ENCODE results near the gene SNRNP35. TPM values are rescaled to one million over a fixed set of nuclear protein-coding genes. Genes with fewer than 3 reads are reported as not detected.

The SNRNP35 gene
- total RNA-seq, 1 donor from 2014 or later: 11.5 TPM

GRCh38 chr12:123444092-123445026 lies 13.6 kb upstream of the SNRNP35 start:
- no peak overlapping the region for H3K4me3 ChIP-seq (ENCODE audit: insufficient read depth, low read depth, low read length)
- H3K9me3 ChIP-seq (ENCODE audit: insufficient read depth, low read depth, low read length): no peaks in the 10 kb centered on the region
- no peaks in the 10 kb centered on the region for H3K4me1 ChIP-seq (ENCODE audit: insufficient read depth, low read length)
- no peak overlapping the region for H3K9ac ChIP-seq (ENCODE audit: low read length)
- no peaks in the 10 kb centered on the region for H3K27me3 ChIP-seq (ENCODE audit: insufficient read depth, low read length)
- no peaks in the 10 kb centered on the region for H3K79me2 ChIP-seq (ENCODE audit: insufficient read depth, low read length)
- no peak overlapping the region for H3K4me2 ChIP-seq (ENCODE audit: low read length)
- Mint-ChIP-seq H3K9me3 (ENCODE audit: unreplicated experiment) (peaks cover 3% of the 10 kb centered on the region), H3K4me3 (ENCODE audit: unreplicated experiment) (no peak overlapping the region), H3K27me3 (ENCODE audit: low read depth, unreplicated experiment) (peaks cover 7% of the 10 kb centered on the region), H3K27ac (ENCODE audit: unreplicated experiment) (no peak overlapping the region), H3K36me3 (ENCODE audit: low read depth, unreplicated experiment) (no peaks in the 10 kb centered on the region), H3K4me1 (ENCODE audit: low read depth, unreplicated experiment) (peaks cover 6% of the 10 kb centered on the region)
- no peak overlapping the region for H3K27ac ChIP-seq (ENCODE audit: low read depth, low read length)
- H2AFZ ChIP-seq (ENCODE audit: low read depth, low read length): no peak overlapping the region
- no peaks in the 10 kb centered on the region for H4K20me1 ChIP-seq (ENCODE audit: insufficient read depth, low read length)
- TF ChIP-seq CTCF (IDR thresholded peaks at IDR 0.05; ENCODE audit: insufficient read depth, low read depth, low read length): no peak
- no peak for TF ChIP-seq EZH2 (IDR thresholded peaks at IDR 0.05; ENCODE audit: insufficient read depth, low read length)
- no peaks in the 10 kb centered on the region for H3K36me3 ChIP-seq (ENCODE audit: insufficient read depth, low read length)
- no peak for FAIRE-seq
- peak; percentile 15 for DNase-seq (ENCODE audit: low read depth)

- Histone ChIP-seq H3K4me1 (ENCODE audit: insufficient read depth, low read length) (no peaks in the 10 kb centered on the region), H3K36me3 (ENCODE audit: insufficient read depth, low read length) (no peaks in the 10 kb centered on the region), H4K20me1 (ENCODE audit: insufficient read depth, low read length) (no peaks in the 10 kb centered on the region), H3K4me3 (ENCODE audit: insufficient read depth, low read depth, low read length) (no peak overlapping the region), H3K79me2 (ENCODE audit: insufficient read depth, low read length) (no peaks in the 10 kb centered on the region), H3K27ac (ENCODE audit: low read depth, low read length) (no peak overlapping the region), H3K27me3 (ENCODE audit: insufficient read depth, low read length) (no peaks in the 10 kb centered on the region), H2AFZ (ENCODE audit: low read depth, low read length) (peak overlapping the region; percentile 67), H3K9me3 (ENCODE audit: insufficient read depth, low read depth, low read length) (no peaks in the 10 kb centered on the region), H3K4me2 (ENCODE audit: low read length) (peak overlapping the region; percentile 40), H3K9ac (ENCODE audit: low read length) (no peak overlapping the region)
- H3K4me3 Mint-ChIP-seq (ENCODE audit: unreplicated experiment): no peak overlapping the region
- TF ChIP-seq EZH2 (IDR thresholded peaks at IDR 0.05; ENCODE audit: insufficient read depth, low read length) (no peak), CTCF (IDR thresholded peaks at IDR 0.05; ENCODE audit: insufficient read depth, low read depth, low read length) (no peak)
- no peak for FAIRE-seq
- peak; percentile 56 for DNase-seq (ENCODE audit: low read depth)
- H3K36me3 Mint-ChIP-seq (ENCODE audit: low read depth, unreplicated experiment): no peaks in the 10 kb centered on the region
- H3K4me1 Mint-ChIP-seq (ENCODE audit: low read depth, unreplicated experiment): peaks cover 6% of the 10 kb centered on the region
- H3K27me3 Mint-ChIP-seq (ENCODE audit: low read depth, unreplicated experiment): peaks cover 7% of the 10 kb centered on the region
- peaks cover 3% of the 10 kb centered on the region for H3K9me3 Mint-ChIP-seq (ENCODE audit: unreplicated experiment)
- no peak overlapping the region for H3K27ac Mint-ChIP-seq (ENCODE audit: unreplicated experiment)
Measured at GRCh38 chr12:123445388-123446332, 12.3 kb upstream of the SNRNP35 start.

Measured in astrocyte (in vitro differentiated cells and primary cell).